Aorta (tissue), 5 donors: ENCODE data around the gene SNX27. TPM values are rescaled to one million over a fixed set of nuclear protein-coding genes. Genes with fewer than 3 reads are reported as not detected.
"Not testable (repeated sequence)": the region's sequence is repeated elsewhere in the genome, so short reads cannot be mapped to it uniquely, and the experiment has no call there.

ENCODE experiments used
- ATAC-seq: fragments of 200-7000 bp; cut with Tn5 transposase; one replicate; pipeline ENCODE4 v1.9.1; 2022; ENCODE audit warnings: moderate library complexity; ENCODE audit not compliant: low FRiP score
- DNase-seq, 2 donors: peaks; one replicate each; pipeline ENCODE4 v3.0.0-alpha.2; 2020
- H3K27ac ChIP-seq, 2 donors: one replicate each; pipeline ENCODE4 v1.5.1; 2013; ENCODE audit warnings: low read length in 2 of 2, mild to moderate bottlenecking in 2 of 2, moderate library complexity in 2 of 2, control low read depth in 1 of 2, inconsistent platforms in 1 of 2, low read depth in 1 of 2
- H3K27me3 ChIP-seq, 2 donors: one replicate each; pipeline ENCODE4 v1.6.1; 2013; ENCODE audit warnings: control low read depth in 1 of 2, low read length in 1 of 2, mild to moderate bottlenecking in 1 of 2, moderate library complexity in 1 of 2; ENCODE audit not compliant: insufficient read depth in 2 of 2, control insufficient read depth in 1 of 2
- H3K36me3 ChIP-seq, 2 donors: one replicate each; pipeline ENCODE4 v1.6.1; 2013; ENCODE audit warnings: control low read depth in 1 of 2, low read length in 1 of 2, mild to moderate bottlenecking in 1 of 2; ENCODE audit not compliant: insufficient read depth in 2 of 2, control insufficient read depth in 1 of 2
- H3K4me1 ChIP-seq, 2 donors: one replicate each; pipeline ENCODE4 v1.6.1; 2013; ENCODE audit warnings: low read length in 2 of 2, control low read depth in 1 of 2, mild to moderate bottlenecking in 1 of 2, moderate library complexity in 1 of 2; ENCODE audit not compliant: insufficient read depth in 2 of 2, control insufficient read depth in 1 of 2
- H3K4me3 ChIP-seq, 2 donors: one replicate each; pipeline ENCODE4 v1.5.1; 2013; ENCODE audit warnings: low read length in 2 of 2, control low read depth in 1 of 2, mild to moderate bottlenecking in 1 of 2
- H3K9me3 ChIP-seq: one replicate; pipeline ENCODE4 v1.6.1; 2013; ENCODE audit warnings: mild to moderate bottlenecking, low read length; ENCODE audit not compliant: control insufficient read depth
- whole genome bisulfite sequencing, 2 donors: extraction: QIAGEN DNeasy Blood & Tissue Kit; methylation state at CpG; one replicate each; pipeline ENCODE4 v1.1.7; 2013; 5-methylcytosine and 5-hydroxymethylcytosine counted together
- intact Hi-C, 2 donors: fragments of 100-400 bp; cut with DNase I; formaldehyde crosslinking; loops; one replicate each; pipeline versions ENCODE4 v1.14.2 to v1.15.0; 2022
- polyA plus RNA-seq, 2 donors: library from polyadenylated mRNA; stranded (reverse); fragments of 200-250 nt; gene quantifications; one replicate each; pipeline ENCODE4 v1.2.3, GENCODE V29; 2013
- total RNA-seq, 2 donors: library from RNA; stranded (reverse); fragmentation: NEBNext Ultra II Directional; extraction: Animal tissue kit (Norgen Biotek cat#: 25700); gene quantifications; one replicate each; pipeline ENCODE4 v1.2.1, GENCODE V29; 2021
- donor health status: healthy with polysubstance abuse.
- donor health status: Bipolar disorder and iron deficiency.
- donor health status: DM: no; HTN: no; CAD: no.
- donor health status: DM: no; HTN: no; CAD: no.
- donor health status: DM: yes; HTN: yes; CAD: no.

The SNX27 gene
- total and polyA plus RNA-seq, 4 donors: 5.6 to 48.0 (median 20.5) TPM

DNA sequence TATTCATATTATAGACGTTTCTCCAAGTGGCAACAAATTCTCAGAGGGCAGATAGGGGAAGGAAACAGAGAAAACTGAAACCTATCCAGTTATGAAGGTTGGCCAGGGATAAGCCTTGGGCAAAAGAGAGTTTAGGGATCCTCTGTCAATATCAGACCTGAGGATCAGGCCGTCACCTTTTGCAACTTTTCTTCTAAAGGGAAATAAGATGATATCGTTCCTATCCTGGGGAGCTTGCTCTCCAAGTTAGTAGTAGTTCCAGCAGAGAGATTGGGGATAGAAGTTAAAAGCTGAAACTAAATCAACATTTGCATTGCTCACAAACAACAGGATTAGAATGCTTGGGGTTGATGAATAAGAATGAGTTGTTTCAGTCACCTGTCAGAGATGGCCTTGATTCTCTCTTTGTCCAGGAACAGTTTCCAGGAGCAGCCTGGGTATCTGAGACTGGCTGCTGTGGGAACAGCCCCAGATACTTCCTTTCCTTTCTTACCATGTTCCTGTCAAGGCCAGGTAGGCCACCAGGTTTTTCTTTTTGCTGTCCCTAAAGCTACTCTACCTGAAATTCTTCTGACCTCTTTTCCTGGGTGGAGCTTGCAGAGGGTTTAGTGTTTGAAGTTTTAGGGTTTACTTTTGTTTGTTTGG, 112.0 kb downstream of the SNX27 start:
- intact Hi-C loops: no loop called here
- no peaks in the 10 kb centered on the region for H3K4me1 ChIP-seq
- no peak overlapping the region for H3K4me3 ChIP-seq
- H3K27me3 ChIP-seq: no peaks in the 10 kb centered on the region
- no peaks in the 10 kb centered on the region for H3K9me3 ChIP-seq
- DNase-seq (no peak), ATAC-seq (no peak)
- H3K27ac ChIP-seq: no peak overlapping the region
- 50 to 58% methylated on average over 3 of the region's 3 CpGs for WGBS, 2 donors
- H3K36me3 ChIP-seq: no peaks in the 10 kb centered on the region

DNA sequence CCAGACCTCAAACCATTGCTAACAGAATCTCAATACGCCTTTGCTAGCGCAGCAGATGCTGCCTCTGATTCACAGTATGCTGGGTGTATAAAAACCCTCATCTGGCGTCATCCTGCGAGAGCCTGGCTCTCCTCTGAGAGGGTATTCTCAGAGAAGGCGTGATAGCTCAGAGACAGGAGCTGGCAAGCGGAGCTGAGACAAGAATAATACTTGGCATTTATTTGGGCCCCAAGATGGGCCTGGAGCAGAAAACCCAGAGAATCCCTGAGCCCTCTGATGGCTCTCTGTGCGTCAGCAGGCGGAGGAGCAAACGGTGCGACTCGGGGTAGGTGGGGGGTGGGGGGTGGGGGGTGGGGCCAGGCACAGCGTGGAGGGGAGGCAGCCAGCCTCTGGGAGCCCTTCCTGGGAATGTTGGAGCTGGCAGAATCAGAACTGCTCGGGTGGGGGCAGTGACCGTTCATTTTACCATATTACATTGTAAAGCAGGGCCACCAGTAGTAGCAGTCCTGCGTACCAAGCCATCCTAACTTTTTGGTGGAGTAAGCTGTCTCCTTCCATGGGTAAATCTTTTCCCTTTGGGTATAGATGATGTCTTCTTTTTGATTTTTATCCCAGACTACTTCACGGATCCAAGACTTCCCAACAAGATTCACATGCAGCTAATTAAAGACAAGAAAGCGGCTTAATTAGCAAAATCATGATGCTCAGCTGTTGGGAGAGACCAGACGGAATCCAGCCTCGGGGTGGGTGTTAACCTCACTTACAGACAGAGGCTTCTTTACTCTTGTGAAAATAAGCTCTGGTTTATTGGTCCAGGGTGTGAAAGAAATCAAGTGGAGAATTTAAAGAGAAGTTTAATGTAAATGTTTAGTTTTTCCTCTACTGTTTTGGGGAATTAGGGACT, 116.6 kb downstream of the SNX27 start:
- Histone ChIP-seq H3K36me3 (no peaks in the 10 kb centered on the region), H3K4me1 (no peaks in the 10 kb centered on the region), H3K27me3 (no peaks in the 10 kb centered on the region), H3K4me3 (peak overlapping the region in 1 of 2 donors; percentile 14), H3K27ac (peak overlapping the region in 1 of 2 donors; percentile 32), H3K9me3 (no peaks in the 10 kb centered on the region)
- 9 to 10% methylated on average over 19 of the region's 19 CpGs for WGBS, 2 donors
- intact Hi-C loops: loop anchor here in 1 of 2 donors (5.0 kb wide), 1 partner anchor 286 kb away; no protein-coding TSS in a partner anchor
- ATAC-seq (peak; percentile 77), DNase-seq (no peak)

- ATAC-seq: no peak
- WGBS, 2 donors: 63 to 69% methylated on average over 10 of the region's 10 CpGs
Measured at GRCh38 chr1:151729157-151729965, 117.5 kb downstream of the SNX27 start.

DNA sequence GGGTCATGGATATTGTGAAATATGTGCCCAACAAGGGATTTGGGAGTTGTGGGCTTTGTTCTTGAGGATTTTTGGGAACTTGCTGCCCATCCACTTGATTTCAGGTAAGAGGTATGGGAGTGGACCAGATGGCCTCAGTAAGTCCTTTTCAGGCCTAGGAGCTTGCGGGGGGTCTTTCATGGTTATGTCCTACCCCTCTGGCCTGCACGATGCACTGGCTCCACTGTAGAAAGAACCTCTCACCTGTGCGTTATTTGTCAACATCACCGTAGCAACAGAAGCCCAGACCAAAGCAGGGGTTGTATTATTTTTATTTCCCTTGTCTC, 118.1 kb downstream of the SNX27 start:
- no peaks in the 10 kb centered on the region for H3K4me1 ChIP-seq
- intact Hi-C loops: loop anchor here (5.0 kb wide), 2 partner anchors 198 to 288 kb away; no protein-coding TSS in a partner anchor
- no peaks in the 10 kb centered on the region for H3K36me3 ChIP-seq
- DNase-seq (no peak), ATAC-seq (no peak)
- no peaks in the 10 kb centered on the region for H3K9me3 ChIP-seq
- 86 to 87% methylated on average over 4 of the region's 4 CpGs for WGBS, 2 donors
- no peaks in the 10 kb centered on the region for H3K27me3 ChIP-seq
- H3K4me3 ChIP-seq: no peak overlapping the region
- H3K27ac ChIP-seq: no peak overlapping the region

More at GRCh38 chr1:151729157-151729965, 117.5 kb downstream of the SNX27 start:
- intact Hi-C loops: loop anchor here in 1 of 2 donors (5.0 kb wide), 1 partner anchor 287 kb away; no protein-coding TSS in a partner anchor
- H3K4me3 ChIP-seq: no peak overlapping the region
- no peaks in the 10 kb centered on the region for H3K9me3 ChIP-seq
- no peaks in the 10 kb centered on the region for H3K4me1 ChIP-seq
- no peaks in the 10 kb centered on the region for H3K36me3 ChIP-seq
- no peak for DNase-seq
- no peak overlapping the region for H3K27ac ChIP-seq
- no peaks in the 10 kb centered on the region for H3K27me3 ChIP-seq

DNA sequence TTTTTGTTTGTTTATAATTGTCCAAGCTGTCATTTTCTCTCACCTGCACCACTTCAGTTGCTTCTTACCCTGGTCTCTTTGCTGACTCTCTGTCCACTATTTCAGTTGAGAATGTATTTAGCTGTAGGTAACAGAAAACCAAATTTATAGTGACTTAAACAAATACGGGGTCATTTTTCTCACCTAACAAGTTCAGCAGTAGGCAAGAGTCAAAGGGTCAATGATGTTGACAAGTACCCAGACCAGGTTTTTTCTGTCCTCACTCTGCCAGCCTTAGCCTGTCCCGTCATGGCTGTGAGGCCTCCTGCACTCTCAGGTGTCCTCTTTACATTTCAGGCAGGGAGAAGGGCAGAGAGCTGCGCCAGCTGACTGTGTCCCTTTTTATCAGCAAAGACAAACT, 121.3 kb downstream of the SNX27 start:
- H3K4me1 ChIP-seq: no peaks in the 10 kb centered on the region
- no peak overlapping the region for H3K4me3 ChIP-seq
- DNase-seq (no peak), ATAC-seq (no peak)
- intact Hi-C loops: loop anchor here in 1 of 2 donors (5.0 kb wide), 1 partner anchor 201 kb away; no protein-coding TSS in a partner anchor
- H3K27ac ChIP-seq: no peak overlapping the region
- no peaks in the 10 kb centered on the region for H3K9me3 ChIP-seq
- no peaks in the 10 kb centered on the region for H3K36me3 ChIP-seq
- H3K27me3 ChIP-seq: no peaks in the 10 kb centered on the region
- 88 to 90% methylated on average over 3 of the region's 3 CpGs for WGBS, 2 donors

DNA sequence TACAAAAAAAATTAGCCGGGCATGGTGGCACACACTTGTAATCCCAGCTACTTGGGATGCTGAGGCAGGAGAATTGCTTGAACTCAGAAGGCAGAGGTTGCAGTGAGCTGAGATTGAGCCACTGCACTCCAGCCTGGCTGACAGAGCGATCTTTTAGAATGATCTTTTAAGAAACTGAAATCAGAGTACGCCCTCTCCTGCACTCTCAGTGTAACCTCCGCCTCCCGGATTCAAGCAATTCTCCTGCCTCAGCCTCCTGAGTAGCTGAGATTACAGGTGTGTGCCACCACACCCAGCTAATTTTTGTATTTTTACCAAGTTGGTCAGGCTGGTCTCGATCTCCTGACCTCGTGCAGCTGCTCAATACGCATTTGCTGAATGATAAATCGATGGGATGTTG, 122.1 kb downstream of the SNX27 start:
- WGBS, 2 donors: 95% methylated on average over 9 of the region's 9 CpGs
- not testable (repeated sequence) for H3K4me1 ChIP-seq, H3K9me3 ChIP-seq, H3K27ac ChIP-seq, H3K36me3 ChIP-seq, ATAC-seq, H3K27me3 ChIP-seq, H3K4me3 ChIP-seq, DNase-seq
- intact Hi-C loops: loop anchor here (2.0 to 5.0 kb wide), 3 partner anchors 139 to 202 kb away; no protein-coding TSS in a partner anchor

DNA sequence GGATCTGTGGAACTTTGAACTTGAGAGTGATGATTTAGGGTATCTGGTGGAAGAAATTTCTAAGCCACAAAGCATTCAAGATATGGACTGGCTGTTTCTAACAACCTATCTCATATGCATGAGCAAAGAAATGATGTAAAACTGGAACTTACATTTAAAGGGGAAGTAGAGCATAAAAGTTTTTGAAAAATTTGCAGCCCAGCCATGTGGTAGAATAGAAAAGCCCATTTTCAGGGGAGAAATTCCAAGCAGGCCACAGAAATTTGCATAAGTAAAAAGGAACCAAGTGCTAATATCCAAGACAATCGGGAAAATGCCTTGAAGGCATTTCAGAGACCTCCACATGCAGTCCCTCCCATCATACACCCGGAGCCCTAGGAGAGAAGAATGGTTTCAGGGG, 125.2 kb downstream of the SNX27 start:
- DNase-seq: no peak
- H3K9me3 ChIP-seq: no peaks in the 10 kb centered on the region
- intact Hi-C loops: loop anchor here in 1 of 2 donors (5.0 kb wide), 1 partner anchor 295 kb away; no protein-coding TSS in a partner anchor
- H3K4me3 ChIP-seq: no peak overlapping the region
- no peaks in the 10 kb centered on the region for H3K27me3 ChIP-seq
- WGBS, 2 donors: 78 to 81% methylated on average over 2 of the region's 2 CpGs
- no peak for ATAC-seq
- H3K36me3 ChIP-seq: no peaks in the 10 kb centered on the region
- H3K4me1 ChIP-seq: no peaks in the 10 kb centered on the region
- no peak overlapping the region for H3K27ac ChIP-seq

DNA sequence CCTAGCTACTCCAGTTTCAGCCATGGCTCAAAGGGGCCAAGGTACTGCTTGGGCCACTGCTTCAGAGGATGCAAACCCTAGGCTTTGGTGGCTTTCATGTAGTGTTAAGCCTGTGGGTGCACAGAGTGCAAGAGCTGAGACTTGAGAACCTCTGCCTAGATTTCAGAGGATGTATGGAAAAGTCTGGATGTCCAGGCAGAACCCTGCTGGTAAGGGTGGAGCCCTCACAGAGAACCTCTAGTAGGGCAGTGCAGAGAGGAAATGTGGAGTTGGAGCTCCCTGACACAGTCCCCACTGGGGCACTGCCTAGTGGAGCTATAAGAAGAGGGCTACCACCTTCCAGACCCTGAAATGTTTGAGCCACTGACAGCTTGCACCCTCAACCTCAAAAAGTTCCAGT, 125.6 kb downstream of the SNX27 start:
- Histone ChIP-seq H3K9me3 (no peaks in the 10 kb centered on the region), H3K36me3 (no peaks in the 10 kb centered on the region), H3K27me3 (no peaks in the 10 kb centered on the region), H3K4me3 (no peak overlapping the region), H3K4me1 (no peaks in the 10 kb centered on the region), H3K27ac (no peak overlapping the region)
- ATAC-seq (no peak), DNase-seq (no peak)
- intact Hi-C loops: loop anchor here in 1 of 2 donors (5.0 kb wide), 1 partner anchor 295 kb away; no protein-coding TSS in a partner anchor
